Activated T-cell treated with anti-CD3 and anti-CD28 coated beads, Interleukin-2, amount 50 U/mL, for 48 hours (primary cell): Measurements from ENCODE around the gene MAFB.
"Not testable (repeated sequence)": the region's sequence is repeated elsewhere in the genome, so short reads cannot be mapped to it uniquely, and the experiment has no call there.

ENCODE experiments used
- DNase-seq, 2 experiments: peaks; one replicate each; pipeline ENCODE4 v3.0.0-alpha.2; 2020

MAFB gene

DNA sequence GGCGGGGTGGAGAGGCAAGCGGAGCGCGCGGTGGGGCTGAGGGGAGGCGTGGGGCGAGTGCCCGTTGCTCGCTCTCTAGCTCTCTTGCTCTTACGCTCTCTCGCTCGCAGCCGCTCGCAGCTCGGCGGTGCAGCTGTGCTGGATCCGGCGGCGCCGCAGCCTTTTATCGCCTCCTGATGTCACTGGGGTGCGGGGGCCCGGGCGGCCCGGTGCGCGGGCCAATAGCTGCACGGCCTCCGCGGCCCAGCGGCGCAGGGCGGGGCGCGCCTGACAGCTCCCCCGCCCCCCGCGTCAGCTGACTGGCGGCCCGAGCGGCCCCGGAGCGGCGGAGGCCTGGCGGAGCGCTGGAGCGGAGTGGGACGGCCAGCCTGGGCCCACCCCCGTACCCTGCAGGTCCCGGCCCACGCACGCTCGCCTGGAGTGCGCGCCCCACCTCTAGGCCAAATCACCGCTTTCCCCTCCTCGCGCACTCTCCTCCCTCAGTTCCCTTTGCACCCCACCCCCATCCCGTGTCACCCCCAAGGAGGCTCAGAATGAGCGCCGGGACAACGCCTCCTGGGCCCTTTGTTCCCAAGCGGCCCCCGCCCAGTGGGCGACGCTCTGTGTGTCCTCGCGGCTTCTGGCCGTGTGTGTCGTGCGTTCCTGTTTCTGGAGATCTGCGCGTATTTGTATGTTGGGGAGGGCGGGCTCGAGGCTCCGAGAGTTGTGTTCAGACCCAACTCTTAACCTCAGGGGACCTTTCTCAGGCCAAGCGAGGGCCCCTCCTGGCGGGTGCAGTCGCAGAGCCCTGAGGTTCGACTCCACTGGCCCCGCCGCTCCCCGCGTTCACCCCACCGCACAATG lies at the start of gene MAFB:
TSS of gene MAFB (minus strand) at position 137 of the 843 bp plus-strand sequence. CDS start 386 bp downstream, outside the sequence.
- peak; percentile 61 to 73 for DNase-seq

DNA sequence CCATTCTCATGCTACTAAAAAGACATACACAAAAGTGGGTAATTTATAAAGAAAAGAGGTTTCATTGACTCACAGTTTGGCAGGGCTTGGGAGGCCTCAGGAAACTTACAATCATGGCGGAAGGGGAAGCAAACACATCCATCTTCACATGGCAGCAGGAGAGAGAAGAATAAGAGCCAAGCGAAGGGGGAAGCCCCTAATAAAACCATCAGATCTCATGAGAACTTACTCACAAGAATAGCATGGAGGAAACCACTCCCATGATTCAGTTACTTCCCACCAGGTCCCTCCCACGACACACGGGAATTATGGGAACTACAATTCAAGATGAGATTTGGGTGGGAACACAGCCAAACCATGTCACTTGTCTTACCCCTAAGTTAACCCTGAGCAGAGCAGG lies 47.4 kb upstream of the MAFB start:
- not testable (repeated sequence) for DNase-seq

GRCh38 chr20:40728996-40729395 lies 40.0 kb upstream of the MAFB start:
- no peak for DNase-seq

DNA sequence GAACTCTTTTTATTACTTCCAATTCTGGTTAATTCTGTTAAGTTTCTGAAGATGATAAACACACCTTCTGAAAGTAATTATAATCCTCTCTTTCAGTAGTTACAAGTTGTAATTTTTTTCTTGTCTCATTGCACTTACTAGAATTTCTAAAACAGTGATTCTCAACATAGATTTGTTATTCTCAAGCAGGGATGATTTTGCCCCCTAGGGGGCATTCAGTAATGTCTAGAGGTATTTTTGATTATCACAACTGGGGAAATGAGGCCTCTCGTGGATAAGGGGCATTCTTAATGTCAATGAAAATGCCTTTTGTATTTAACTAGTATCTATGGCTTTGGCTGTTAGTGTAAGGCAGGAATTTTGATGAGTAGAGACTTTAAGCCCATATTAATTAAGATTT lies 39.4 kb upstream of the MAFB start:
- DNase-seq, result no peak

DNA sequence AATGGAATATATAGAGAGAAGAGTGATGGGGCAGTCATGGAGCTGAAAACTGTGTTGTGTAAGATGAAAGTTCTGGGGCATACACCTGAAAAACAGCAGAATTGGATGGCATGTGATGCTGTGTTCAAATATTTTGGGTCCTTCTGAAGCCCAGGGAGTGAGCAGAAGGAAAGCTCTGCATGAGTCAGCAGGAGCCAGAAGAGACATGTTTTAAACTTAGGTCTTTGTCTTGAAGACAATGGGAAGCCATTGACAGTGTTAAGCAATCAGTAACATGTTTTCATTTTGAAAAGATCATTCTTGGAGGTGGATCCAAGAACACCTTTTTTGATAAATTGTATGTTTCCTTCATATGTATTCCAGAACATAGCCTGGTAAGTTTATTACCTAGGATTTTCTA lies 38.9 kb upstream of the MAFB start:
- DNase-seq, result no peak

GRCh38 chr20:40726776-40727175 lies 37.7 kb upstream of the MAFB start:
- no peak for DNase-seq

GRCh38 chr20:40724566-40724965 lies 35.5 kb upstream of the MAFB start:
- no peak for DNase-seq

DNA sequence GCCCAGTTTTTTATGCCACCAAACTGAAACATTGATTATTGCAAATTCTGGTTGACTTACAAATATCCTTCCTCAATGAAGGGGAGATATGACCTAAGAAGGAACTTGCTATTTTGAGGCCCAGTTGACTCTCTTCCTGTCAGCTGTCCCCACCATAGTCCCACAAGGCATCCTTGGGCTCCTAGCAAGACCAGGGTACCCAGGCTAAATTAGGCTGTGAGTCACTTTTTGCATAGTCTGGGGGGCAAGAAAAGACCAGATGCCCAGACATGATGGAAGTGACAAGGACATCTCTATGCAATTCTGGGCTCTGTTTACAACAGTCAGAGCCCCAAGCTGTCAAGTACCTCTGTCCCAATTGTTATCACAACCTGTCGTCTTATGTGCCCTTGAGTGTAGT lies 31.8 kb upstream of the MAFB start:
- DNase-seq, result no peak

- no peak for DNase-seq
Observed at GRCh38 chr20:40720099-40720498, 31.1 kb upstream of the MAFB start.

- DNase-seq, result no peak
Observed at GRCh38 chr20:40718982-40719729, 30.1 kb upstream of the MAFB start.

DNA sequence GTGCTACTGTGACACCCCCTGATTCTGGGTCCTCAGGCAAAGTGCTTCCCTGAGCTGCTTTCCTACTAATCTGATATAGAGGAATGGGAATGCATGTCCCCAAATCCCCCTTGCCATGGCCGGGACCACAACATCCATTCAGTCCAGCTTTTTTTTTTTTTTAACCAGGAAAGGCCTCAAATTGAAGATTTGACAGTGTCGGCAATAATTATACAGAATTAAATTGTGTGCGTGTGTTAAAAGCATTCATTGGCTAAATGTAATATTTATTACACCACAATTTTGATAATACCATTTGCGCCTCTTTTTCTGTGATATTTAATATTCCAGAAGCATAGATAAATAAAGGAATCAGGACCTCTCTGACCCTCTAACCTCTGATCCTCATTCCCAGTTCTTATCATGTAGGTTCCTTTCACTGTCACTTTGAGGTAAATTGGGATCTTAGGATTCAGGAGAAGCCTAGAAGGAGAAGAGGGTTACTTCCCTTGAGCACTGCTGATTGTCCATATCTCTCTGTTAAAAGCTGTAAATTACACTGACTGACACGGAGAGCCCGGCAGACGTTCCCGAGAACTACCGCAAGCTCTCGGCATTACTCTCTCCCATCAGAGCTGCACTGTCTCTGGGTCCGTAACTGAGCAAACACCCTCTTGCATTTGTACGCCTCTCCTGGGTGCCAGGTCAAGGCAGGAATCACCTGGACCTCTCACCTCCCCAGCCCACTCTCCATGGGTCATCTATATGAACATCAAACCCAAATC lies 29.4 kb upstream of the MAFB start:
- no peak for DNase-seq

GRCh38 chr20:40717343-40717865 lies 28.4 kb upstream of the MAFB start:
- DNase-seq, result no peak

GRCh38 chr20:40715491-40715890 lies 26.5 kb upstream of the MAFB start:
- no peak for DNase-seq

DNA sequence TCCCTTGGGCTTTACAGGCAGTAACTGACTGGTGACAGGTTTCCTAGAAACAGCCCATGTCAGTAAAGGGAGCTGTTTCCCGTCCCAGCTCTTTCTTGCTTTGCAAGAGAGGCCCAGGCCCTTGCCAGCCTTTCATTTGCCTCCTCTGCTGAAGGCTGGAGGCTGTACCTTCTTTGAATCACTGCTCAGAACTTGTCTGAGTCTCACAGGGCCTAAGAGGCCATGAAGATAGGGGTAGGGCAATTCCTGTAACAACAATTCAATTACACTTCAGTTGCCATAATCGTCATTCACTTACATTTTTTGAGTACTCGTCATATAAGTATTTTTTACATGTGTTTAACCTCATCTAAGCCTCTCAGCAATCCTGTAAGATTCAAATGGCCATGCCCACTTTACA lies 25.9 kb upstream of the MAFB start:
- no peak for DNase-seq

- DNase-seq, result no peak
Observed at GRCh38 chr20:40714109-40714508, 25.1 kb upstream of the MAFB start.

DNA sequence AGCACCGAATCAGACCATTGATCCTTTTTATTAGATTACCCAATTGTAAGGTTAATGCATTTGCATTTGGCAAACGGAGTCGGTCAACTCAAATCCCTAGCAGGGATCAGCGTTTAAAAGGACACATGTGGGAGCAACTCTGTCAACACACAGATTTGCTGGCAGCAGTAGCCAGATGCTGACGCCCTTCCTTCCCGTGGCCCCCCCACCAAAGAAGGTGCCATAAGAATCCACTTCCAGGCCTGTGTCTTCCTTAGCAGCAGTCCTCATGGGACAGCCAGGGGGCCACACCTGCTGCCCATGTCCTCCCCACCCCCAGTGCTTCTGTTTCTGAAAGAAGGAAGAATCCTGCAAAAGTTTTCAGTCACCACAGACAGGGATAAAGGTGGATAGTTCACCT lies 24.5 kb upstream of the MAFB start:
- DNase-seq, result no peak

DNA sequence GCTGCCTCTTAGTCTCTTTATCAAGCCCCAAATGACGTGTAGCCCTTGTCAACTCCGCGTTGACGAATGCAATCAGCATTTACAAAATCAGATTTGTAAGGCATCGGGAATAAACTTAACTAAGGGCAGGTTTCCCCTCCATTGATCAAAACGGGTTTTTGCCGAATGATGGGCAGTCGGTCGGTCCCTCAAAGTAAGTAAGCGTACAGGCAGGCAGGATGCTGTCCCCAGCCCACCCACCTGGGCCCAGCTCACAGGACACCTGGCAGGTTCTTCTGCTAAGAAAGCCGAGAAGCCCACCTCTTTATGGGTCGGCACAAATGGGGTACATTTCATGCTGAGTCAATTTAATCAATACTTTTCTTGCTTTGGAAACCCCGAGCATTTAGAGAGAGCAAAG lies 22.0 kb upstream of the MAFB start:
- no peak for DNase-seq

DNA sequence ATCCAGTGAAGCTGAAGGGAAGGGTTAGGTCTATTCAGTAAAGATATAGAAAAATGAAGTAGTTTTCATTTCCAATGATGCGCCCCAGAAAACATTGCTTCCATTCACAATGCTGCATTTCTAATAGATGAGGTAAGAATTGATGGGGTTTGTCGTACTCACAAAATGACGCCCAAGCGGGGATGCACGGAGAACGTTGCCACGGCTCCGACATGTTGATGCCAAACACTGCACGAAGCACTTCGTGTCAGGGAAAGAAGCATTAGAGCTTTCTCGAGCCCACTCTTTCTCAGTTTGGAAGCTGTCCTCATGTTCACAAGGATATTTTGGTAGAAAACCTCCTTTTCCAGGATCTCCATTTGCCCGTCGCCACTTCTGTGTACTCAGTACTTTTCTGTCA lies 21.6 kb upstream of the MAFB start:
- no peak for DNase-seq

DNA sequence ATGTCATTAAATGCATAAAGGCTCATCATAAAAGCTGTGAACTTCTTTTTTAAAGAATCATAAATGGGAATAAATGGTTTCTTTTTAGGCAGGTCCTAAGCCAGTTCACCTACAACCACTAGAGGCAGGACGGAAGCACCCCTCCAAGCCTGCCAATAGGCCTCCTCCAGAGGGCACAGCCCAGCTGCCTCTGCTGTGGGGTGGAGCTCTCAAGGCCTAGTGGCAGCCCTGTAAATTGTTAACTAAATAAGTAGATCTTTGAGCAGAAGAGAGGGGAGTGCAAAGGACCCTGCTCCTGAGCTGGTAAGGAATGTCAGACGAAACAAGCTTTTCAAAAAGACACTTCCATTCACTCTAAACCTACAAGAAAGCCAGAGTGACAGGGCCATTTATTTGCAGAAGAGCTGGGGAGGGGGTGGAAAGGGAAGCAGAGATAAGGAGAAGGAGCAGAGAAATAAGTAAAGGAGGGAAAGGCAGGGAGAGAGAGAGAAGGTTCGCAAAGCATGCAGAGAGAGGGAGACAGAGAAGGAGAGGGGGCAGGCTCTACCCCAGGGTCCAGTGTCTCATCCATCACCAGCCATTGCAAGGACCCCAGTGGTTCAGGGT lies 18.0 kb upstream of the MAFB start:
- DNase-seq, result no peak

DNA sequence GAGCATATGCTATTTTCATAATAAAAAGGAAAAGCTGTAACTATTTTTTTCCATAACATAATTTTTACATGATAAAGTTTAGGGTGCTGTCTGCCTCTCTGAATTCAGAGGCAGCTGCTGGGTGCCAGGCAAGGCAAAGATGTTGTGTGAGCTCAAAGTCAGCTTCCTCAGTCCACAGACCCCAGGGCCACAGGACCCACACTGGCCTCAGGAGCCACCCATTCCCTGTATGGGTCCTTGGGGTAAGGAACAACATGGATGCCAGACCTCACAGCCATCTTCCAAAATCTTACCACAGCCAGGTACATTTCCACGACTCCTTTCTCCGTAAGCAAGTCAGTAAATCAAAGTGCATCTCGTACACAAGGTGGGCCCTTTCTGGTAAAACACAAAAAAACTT lies 16.4 kb upstream of the MAFB start:
- no peak for DNase-seq

GRCh38 chr20:40704828-40705227 lies 15.8 kb upstream of the MAFB start:
- no peak for DNase-seq

DNA sequence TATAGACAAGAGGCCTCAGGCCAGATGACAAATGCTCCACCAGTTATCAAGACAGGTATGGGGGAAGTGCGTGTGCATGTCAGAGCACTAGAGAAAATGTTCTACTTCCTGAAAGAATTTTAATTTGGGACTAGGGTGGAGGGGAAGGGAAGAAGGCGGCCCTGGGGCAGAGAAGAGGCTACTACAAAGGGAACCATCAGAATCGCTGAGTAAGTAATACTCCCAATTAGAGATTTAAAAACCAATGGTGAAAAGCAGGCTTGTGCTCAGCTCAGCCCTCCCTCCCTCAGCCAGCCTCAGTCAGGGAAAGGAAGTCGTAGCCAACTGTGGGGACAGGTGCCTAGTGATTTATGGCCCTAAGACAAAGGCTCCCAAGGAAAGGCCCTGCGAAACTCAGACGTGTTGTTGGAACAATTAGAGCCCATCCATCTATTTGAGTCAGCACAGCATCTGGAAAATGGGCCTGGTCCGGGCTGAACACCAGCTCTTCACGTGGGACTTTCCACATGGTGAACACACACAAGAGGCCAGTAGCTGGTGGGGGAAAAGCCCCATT lies 15.0 kb upstream of the MAFB start:
- DNase-seq, result no peak

GRCh38 chr20:40702504-40702903 lies 13.5 kb upstream of the MAFB start:
- no peak for DNase-seq
